ENCODE measurements around the gene KRTAP5-2.

KRTAP5-2 gene

GRCh38 chr11:1566381-1567051 lies 31.6 kb downstream of the KRTAP5-2 start:
- no peak for TF ChIP-seq CTCF (conservative IDR thresholded peaks at IDR 0.05)
- H3K27ac ChIP-seq: no peak overlapping the region

- H3K27ac ChIP-seq: no peak overlapping the region
- TF ChIP-seq CTCF (conservative IDR thresholded peaks at IDR 0.05): no peak
These were observed 32.2 kb downstream of the KRTAP5-2 start for GRCh38 chr11:1565904-1566247.

- no peak overlapping the region for H3K27ac ChIP-seq
- TF ChIP-seq CTCF (conservative IDR thresholded peaks at IDR 0.05): no peak
These were observed 32.8 kb downstream of the KRTAP5-2 start for GRCh38 chr11:1565173-1565903.

GRCh38 chr11:1564535-1565172 lies 33.4 kb downstream of the KRTAP5-2 start:
- no peak for TF ChIP-seq CTCF (conservative IDR thresholded peaks at IDR 0.05)
- no peak overlapping the region for H3K27ac ChIP-seq

GRCh38 chr11:1563697-1564534 lies 34.2 kb downstream of the KRTAP5-2 start:
- TF ChIP-seq CTCF (conservative IDR thresholded peaks at IDR 0.05): no peak
- no peak overlapping the region for H3K27ac ChIP-seq

- no peak for TF ChIP-seq CTCF (conservative IDR thresholded peaks at IDR 0.05)
- H3K27ac ChIP-seq: no peak overlapping the region
These were observed 34.9 kb downstream of the KRTAP5-2 start for GRCh38 chr11:1563149-1563638.
